AML-193 (cell line): ENCODE data around the gene SPATA21.
"Not testable (repeated sequence)": the region's sequence is repeated elsewhere in the genome, so short reads cannot be mapped to it uniquely, and the experiment has no call there.

ENCODE experiments used
- DNase-seq, 2 experiments: peaks; one replicate each; lab custom pipeline; 2025; lab: John Stamatoyannopoulos, UW

SPATA21 gene

GRCh38 chr1:16436946-16437474 lies at the start of gene SPATA21:
TSS of gene SPATA21 (minus strand) at chr1:16437424. CDS start at chr1:16431371, 6,053 bp downstream.
- no peak for DNase-seq

DNA sequence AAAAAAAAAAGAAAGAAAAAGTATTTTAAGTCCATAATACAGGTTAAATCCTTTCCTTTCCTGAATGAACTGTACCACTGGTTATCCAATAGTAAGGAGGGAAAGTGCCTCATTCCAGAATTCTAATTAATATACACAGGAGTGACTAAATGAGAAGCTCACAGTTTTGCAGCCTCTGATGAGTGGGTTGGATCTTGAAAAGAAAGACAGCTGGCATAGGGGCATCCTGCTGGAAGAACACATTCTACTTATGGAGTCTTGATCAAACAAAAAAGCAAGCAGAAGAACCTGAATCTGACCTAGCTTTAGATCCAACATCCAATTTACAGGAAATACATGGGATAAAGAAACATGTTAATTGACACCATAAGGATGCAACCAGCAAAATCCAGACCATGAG lies 49.8 kb upstream of the SPATA21 start:
- not testable (repeated sequence) for DNase-seq

- DNase-seq, result not testable (repeated sequence)
These were observed 49.1 kb upstream of the SPATA21 start for GRCh38 chr1:16486316-16486715.

GRCh38 chr1:16484931-16485330 lies 47.7 kb upstream of the SPATA21 start:
- DNase-seq, result no peak

DNA sequence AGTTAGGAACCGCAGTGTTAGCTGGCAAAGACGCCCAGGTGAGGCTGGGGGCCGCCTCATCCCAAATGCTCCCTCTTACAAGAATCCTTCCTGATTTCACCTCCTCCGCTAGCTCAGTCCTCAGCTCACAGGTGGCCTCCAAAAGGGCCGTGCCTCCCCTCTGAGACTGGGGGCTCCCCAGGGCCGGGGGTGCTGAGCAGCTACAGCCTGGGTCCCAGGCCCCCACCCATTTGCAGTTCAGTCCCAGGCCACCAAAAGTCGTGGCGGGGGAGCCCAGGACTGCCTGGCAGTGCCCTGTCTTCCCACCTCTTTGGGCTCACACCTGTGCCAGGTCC lies 47.2 kb upstream of the SPATA21 start:
- DNase-seq, result no peak

DNA sequence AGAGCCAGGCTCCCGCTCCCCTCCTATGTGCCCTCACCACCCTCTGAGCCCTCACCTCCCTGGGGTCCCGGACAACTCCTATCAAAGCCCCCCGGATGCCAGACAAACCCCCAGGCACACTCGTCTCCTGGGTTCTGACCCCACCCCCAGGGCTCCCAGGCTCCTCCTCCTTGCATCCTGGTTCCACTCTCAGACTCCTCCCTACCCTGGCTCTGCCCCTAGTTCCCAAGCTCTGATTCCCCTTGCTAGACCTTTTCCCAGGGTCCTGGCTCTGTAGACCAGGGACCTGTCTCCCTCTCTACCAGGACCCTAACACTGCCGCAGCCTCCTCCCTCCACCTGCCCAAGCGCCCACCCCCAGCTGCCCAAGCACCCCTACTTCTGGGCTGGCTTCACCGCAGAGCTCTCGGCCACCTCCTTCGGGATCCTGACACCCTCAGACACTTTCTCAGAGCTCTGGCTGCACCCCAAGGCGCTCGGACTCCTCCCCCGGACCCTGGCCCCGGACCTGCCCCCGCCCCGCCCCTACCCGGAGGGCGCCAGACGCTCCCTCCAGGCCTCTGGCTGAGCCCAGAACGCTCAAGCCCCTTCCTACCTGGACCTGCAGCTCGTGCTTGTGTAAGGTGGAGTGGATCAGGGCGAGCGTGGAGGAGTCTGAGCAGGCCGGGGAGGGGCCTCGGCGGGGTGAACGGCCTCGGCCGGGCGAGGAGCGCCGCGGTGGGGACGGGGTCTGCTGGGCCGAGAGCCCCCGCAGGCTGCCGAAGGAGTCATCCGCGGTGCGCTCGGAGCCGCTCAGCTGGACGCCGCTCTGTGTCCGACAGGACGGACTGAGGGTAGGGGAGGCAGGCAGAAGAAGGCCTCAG lies 46.6 kb upstream of the SPATA21 start:
- not testable (repeated sequence) for DNase-seq

GRCh38 chr1:16483146-16483545 lies 45.9 kb upstream of the SPATA21 start:
- not testable (repeated sequence) for DNase-seq

DNA sequence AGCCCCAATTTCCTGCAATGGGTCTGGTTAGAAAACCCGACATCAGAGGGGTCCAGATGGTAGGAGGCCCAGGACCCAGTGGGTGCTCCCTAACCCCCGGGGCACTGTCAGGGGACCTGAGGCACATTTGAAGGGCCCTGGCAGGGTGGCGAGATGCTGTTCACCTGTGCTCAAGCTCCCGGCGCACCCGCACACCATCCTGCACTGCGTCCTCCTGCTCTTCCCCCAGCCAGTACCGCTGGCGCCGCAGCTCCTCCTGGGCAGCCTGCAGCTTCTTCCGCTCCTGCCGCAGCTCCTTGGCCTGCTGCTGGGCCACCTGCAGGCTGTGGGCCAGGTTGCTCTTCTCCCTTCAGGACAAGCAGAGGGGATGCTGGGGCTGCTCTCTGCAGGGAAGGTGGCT lies 40.9 kb upstream of the SPATA21 start:
- DNase-seq, result no peak

GRCh38 chr1:16475771-16476770 lies 38.8 kb upstream of the SPATA21 start:
- DNase-seq, result not testable (repeated sequence)

DNA sequence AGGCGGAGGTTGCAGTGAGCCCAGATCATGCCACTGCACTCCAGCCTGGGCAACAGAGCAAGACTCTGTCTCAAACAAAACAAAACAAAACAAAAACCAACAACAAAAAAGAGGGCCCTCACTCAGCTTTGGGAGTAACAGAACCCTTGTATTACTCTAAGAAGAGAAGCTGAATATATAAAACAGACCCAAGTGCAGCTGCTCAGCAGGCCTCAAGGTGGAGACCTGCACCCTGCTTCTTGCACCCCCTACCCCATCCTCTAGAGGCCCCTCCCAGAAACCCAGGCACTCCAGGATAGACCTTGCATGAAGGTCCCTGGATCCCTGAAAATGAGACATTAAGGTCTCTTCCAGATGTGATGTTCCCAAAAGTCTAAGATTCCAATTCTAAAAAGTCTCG lies 37.7 kb upstream of the SPATA21 start:
- DNase-seq, result peak in 1 of 2 experiments; percentile 3

DNA sequence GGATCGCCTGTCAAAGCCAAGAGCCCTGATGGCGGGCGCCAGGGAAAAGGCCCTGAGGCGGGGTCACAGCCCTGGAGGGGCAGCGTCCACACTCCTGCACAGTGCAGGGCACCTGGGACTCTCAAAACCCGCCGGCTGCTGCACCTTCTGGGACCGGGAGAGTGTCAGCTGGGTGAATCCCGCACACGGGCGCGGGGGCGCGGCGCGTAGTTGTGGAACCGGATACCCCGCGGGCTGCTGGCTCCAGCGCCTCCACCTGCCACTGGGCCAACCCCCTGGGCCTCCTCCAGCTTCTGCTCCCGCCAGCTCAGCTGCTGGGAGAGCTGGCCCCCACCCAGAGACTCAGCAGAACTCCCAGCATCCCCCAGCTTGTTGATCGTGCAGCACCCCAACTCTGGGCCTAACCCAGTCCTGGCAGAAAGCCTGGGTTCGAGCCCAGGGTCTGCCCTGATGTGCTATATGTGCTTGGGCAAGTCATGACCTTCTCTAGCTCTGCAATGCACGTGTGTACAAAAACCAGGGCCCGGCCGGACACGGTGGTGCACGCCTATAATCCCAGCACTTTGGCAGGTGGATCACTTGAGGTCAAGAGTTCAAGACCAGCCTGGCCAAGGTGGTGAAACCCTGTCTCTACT lies 37.1 kb upstream of the SPATA21 start:
- DNase-seq, result no peak

GRCh38 chr1:16468558-16468957 lies 31.3 kb upstream of the SPATA21 start:
- DNase-seq, result no peak

DNA sequence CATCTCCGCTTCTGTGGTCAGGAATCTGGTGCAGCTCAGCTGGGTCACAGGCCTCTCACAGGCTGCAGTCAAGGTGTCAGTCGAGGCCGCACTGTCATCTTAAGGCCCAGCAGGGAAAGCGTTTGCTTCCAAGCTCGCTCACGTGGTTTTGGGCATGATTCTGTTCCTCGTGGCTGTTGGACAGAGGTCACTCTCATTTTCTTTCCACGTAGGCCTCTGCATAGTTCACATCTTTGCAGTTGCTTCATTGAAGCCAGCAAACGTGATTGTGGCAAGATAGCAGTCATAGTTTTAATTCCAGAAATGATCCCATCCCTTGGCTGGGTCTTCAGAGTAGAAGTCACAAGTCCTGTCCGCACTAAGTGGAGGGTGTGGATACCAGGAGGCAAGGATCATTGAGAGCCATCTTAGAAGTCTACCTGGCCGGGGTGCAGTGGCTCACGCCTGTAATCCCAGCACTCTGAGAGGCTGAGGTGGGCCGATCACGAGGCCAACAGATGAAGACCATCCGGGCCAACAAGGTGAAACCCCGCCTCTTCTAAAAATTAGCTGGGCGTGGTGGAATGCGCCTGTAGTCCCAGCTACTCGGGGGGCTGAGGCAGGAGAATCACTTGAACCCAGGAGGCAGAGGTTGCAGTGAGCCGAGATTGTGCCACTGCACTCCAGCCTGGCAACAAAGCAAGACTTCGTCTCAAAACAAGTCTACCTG lies 27.8 kb upstream of the SPATA21 start:
- DNase-seq, result no peak

DNA sequence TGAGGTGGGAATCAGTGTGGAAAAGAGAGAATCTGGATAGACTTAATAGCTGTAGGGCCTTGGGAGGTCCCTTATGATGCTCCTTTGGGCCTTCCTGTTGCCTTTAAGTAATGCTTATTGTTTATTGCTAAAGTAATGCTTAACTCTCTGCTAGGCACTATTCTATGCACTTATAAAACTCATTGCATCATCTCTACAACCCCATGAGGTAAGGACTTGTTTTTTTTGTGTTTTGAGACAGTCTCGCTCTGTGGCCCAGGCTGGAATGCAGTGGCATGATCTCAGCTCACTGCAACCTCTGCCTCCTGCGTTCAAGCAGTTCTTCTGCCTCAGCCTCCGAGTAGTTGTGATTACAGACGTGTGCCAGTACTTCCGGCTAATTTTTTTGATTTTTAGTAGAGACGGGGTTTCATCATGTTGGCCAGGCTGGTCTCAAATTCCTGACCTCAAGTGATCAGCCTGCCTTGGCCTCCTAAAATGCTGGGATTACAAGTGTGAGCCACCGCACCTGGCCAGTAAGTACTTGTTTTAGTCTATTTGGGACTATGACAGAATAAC lies 25.6 kb upstream of the SPATA21 start:
- no peak for DNase-seq

- no peak for DNase-seq
These were observed 24.5 kb upstream of the SPATA21 start for GRCh38 chr1:16461681-16462080.

- DNase-seq, result no peak
These were observed 22.2 kb upstream of the SPATA21 start for GRCh38 chr1:16459352-16459925.

DNA sequence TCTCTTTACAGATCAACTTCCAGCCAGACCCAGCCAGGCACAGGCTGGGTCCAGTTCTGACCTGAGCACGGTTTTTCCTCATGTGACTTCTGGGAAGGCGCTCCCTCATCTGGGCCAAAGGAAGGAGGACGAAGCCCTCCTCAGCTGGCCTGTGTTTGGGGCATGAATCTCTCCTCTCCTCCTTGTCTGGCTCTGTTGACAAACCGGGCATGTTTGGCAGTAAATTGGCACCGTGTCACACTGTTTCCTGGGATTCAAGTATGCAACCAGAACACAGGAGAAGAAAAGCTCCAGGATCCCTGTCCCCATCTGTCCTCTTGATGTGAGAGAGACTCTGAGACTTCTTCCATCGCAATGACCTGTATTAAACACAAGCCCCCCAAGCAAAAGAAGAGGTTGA lies 21.6 kb upstream of the SPATA21 start:
- no peak for DNase-seq

GRCh38 chr1:16456151-16456550 lies 18.9 kb upstream of the SPATA21 start:
- not testable (repeated sequence) for DNase-seq

DNA sequence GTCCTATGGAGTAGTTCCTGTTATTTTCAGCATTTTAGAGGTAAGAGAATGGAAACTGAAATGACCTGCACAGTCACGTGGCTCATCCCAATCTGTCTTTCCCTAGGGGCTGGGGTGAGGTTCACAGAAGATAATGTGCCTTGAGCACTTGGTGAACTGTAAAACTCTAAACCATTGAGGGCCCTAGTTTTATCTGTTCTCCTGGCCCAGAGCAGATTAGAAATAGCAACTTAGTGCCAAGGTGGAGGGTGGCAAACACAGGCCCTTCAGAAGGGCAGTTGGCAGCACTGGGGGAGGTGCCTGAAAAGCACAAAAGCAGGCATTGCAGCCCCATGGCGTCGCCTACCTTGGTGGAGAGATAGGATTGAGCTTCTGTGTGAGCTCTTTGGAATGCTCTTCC lies 17.7 kb upstream of the SPATA21 start:
- DNase-seq, result not testable (repeated sequence)

GRCh38 chr1:16451841-16452528 lies 14.8 kb upstream of the SPATA21 start:
- no peak for DNase-seq
